B cell (primary cell): ENCODE measurements around the gene AMN1. TPM values are rescaled to one million over a fixed set of nuclear protein-coding genes. Genes with fewer than 3 reads are reported as not detected.
A peak's percentile ranks its signal among the peaks of the same experiment; 100 is the strongest.

Experiments
- ATAC-seq: fragments of 200-7000 bp; cut with Tn5 transposase; one replicate; pipeline ENCODE4 v1.10.0; 2021; ENCODE audit warnings: low read depth, mild to moderate bottlenecking, moderate number of reproducible peaks, moderate library complexity
- CTCF ChIA-PET: fragments of 350-600 bp; sonication (Branson Sonifier 250); formaldehyde crosslinking; loops from one replicate; lab custom pipeline; 2021; ENCODE audit warnings: antibody characterized with exemption, inconsistent platforms; lab: Charles Lee
- POLR2A ChIA-PET: fragments of 350-600 bp; sonication (Branson Sonifier 250); formaldehyde crosslinking; loops from one replicate; lab custom pipeline; 2021; ENCODE audit warnings: antibody characterized with exemption; lab: Charles Lee
- DNase-seq: peaks from one replicate; pipeline ENCODE4 v3.0.0; 2013
- H2AFZ ChIP-seq: 2 replicates; pipeline ENCODE4 v1.6.1; 2012; ENCODE audit warnings: mild to moderate bottlenecking, low read depth, low read length; ENCODE audit not compliant: insufficient read depth, poor library complexity, severe bottlenecking
- H3K27ac ChIP-seq, 2 donors: 1 replicate in 1 of 2; 2 replicates in 1 of 2; pipeline ENCODE4 v1.5.1; 2012 to 2013; ENCODE audit warnings: low read length in 2 of 2, mild to moderate bottlenecking in 2 of 2, moderate library complexity in 1 of 2
- H3K27me3 ChIP-seq, 4 experiments: fragments of 200-600 bp in 1 of 4; sonication (generic) in 1 of 4; replicated peaks in 1 of 4; 1 replicate in 2 of 4; 2 replicates in 2 of 4; pipeline versions ENCODE4 v1.6.1 to v1.7.0; 2013 to 2016; ENCODE audit warnings: low read length in 3 of 4, mild to moderate bottlenecking in 2 of 4, mixed read lengths in 1 of 4, moderate library complexity in 1 of 4; ENCODE audit not compliant: insufficient read depth in 4 of 4, control insufficient read depth in 3 of 4; ENCODE audit errors: control extremely low read depth in 1 of 4
- H3K36me3 ChIP-seq, 2 experiments: replicated peaks in 1 of 2; 1 replicate in 1 of 2; 2 replicates in 1 of 2; pipeline versions ENCODE4 v1.6.1 to v1.7.1; 2013; ENCODE audit warnings: low read length in 1 of 2; ENCODE audit not compliant: insufficient read depth in 2 of 2, control insufficient read depth in 1 of 2; ENCODE audit errors: control extremely low read depth in 1 of 2, extremely low read depth in 1 of 2
- H3K4me1 ChIP-seq, 2 donors: fragments of 200-600 bp in 1 of 2; sonication (generic) in 1 of 2; 1 replicate in 1 of 2; 2 replicates in 1 of 2; pipeline versions ENCODE4 v1.5.1 to v1.6.1; 2013 to 2017; ENCODE audit warnings: low read length in 2 of 2; ENCODE audit not compliant: control insufficient read depth in 2 of 2, insufficient read depth in 2 of 2
- H3K4me2 ChIP-seq: replicated peaks from 2 replicates; pipeline ENCODE3; 2012; ENCODE audit warnings: mild to moderate bottlenecking, low read depth, low read length; ENCODE audit not compliant: poor library complexity, severe bottlenecking
- H3K4me3 ChIP-seq, 5 experiments: fragments of 200-600 bp in 1 of 5; sonication (generic) in 1 of 5; 1 replicate in 3 of 5; 2 replicates in 2 of 5; pipeline versions ENCODE4 v1.5.1 to v1.7.0; 2011 to 2016; ENCODE audit warnings: low read length in 4 of 5, mild to moderate bottlenecking in 4 of 5, low read depth in 2 of 5, control low read depth in 1 of 5, moderate library complexity in 1 of 5; ENCODE audit not compliant: insufficient read depth in 1 of 5; ENCODE audit errors: control extremely low read depth in 1 of 5, extremely low read depth in 1 of 5
- H3K79me2 ChIP-seq: fragments of 200-600 bp; sonication (generic); one replicate; pipeline ENCODE4 v1.6.0; 2016; ENCODE audit warnings: low read length; ENCODE audit not compliant: control insufficient read depth, insufficient read depth
- H3K9ac ChIP-seq: fragments of 200-600 bp; sonication (generic); 2 replicates; pipeline ENCODE4 v1.6.1; 2017; ENCODE audit warnings: mild to moderate bottlenecking, low read length, moderate library complexity
- H3K9me3 ChIP-seq, 3 donors: one replicate each; pipeline versions ENCODE4 v1.6.1 to v1.7.1; 2013; ENCODE audit warnings: low read length in 2 of 3; ENCODE audit not compliant: control insufficient read depth in 2 of 3, insufficient read depth in 1 of 3; ENCODE audit errors: control extremely low read depth in 1 of 3
- H4K20me1 ChIP-seq: 2 replicates; pipeline ENCODE4 v1.6.0; 2012; ENCODE audit warnings: mild to moderate bottlenecking, low read length; ENCODE audit not compliant: insufficient read depth, control insufficient read depth, poor library complexity, severe bottlenecking
- H3K27ac Mint-ChIP-seq: one replicate; pipeline ENCODE4 v1.8.0; 2021; ENCODE audit warnings: mixed read lengths
- H3K27me3 Mint-ChIP-seq: one replicate; pipeline ENCODE4 v1.8.0; 2021; ENCODE audit warnings: mixed read lengths
- H3K4me1 Mint-ChIP-seq: one replicate; pipeline ENCODE4 v1.8.0; 2021; ENCODE audit warnings: mixed read lengths
- H3K4me3 Mint-ChIP-seq: one replicate; pipeline ENCODE4 v1.8.0; 2021; ENCODE audit warnings: mixed read lengths
- H3K9me3 Mint-ChIP-seq: one replicate; pipeline ENCODE4 v1.8.0; 2022; ENCODE audit warnings: mixed read lengths; ENCODE audit not compliant: insufficient read depth
- CTCF ChIP-seq: fragments of 200-600 bp; IDR thresholded peaks from one replicate; pipeline ENCODE4 v1.8.0; 2022; ENCODE audit warnings: antibody characterized with exemption, mild to moderate bottlenecking
- EZH2 ChIP-seq: IDR thresholded peaks from 2 replicates; pipeline ENCODE4 v1.6.1; 2012; ENCODE audit warnings: borderline replicate concordance, low read depth, mild to moderate bottlenecking, moderate library complexity, low read length; ENCODE audit not compliant: insufficient read depth, poor library complexity, severe bottlenecking
- WGBS: methylation state at CpG from one replicate; pipeline ENCODE4 v1.1.5; 2013; ENCODE audit warnings: missing lambda C conversion rate; ENCODE audit not compliant: insufficient coverage; 5-methylcytosine and 5-hydroxymethylcytosine counted together
- intact Hi-C: fragments of 100-400 bp; cut with micrococcal nuclease; formaldehyde crosslinking; loops from one replicate; pipeline ENCODE4 v1.10.0; 2022
- polyA plus RNA-seq: library from polyadenylated mRNA; depleted of rRNA; stranded (reverse); fragments of >200 nt; gene quantifications from 2 replicates; pipeline ENCODE4 v1.2.3, GENCODE V29; 2012
- total RNA-seq, 2 donors: library from RNA; stranded (reverse); fragments of 120-200 nt in 1 of 2; gene quantifications; 1 replicate in 1 of 2; 2 replicates in 1 of 2; pipeline versions ENCODE4 v1.2.3 to v1.2.4, GENCODE V29; 2013 to 2022

AMN1 gene
- total and polyA plus RNA-seq, 2 donors (not counting 1 experiment from before 2014, with no cell fraction given), result 32.6 to 32.7 TPM

- H3K36me3 ChIP-seq, result peaks cover 4 to 7% of the 10 kb centered on the region in 2 experiments
- WGBS, result no CpG with 5 or more reads among the region's 5 CpGs
- TF ChIP-seq CTCF (no peak), EZH2 (no peak)
- Mint-ChIP-seq H3K4me3 (no peak overlapping the region), H3K27ac (no peak overlapping the region), H3K4me1 (peaks cover 46% of the 10 kb centered on the region), H3K9me3 (peaks cover under 1% of the 10 kb centered on the region), H3K27me3 (no peaks in the 10 kb centered on the region)
- intact Hi-C loops, result no loop called here
- no peak overlapping the region for H3K4me2 ChIP-seq
- DNase-seq (no peak), ATAC-seq (no peak)
- CTCF ChIA-PET, result interaction anchor here (3.0 kb wide), 1 partner anchor 15 kb away, joined by 19 read pairs; the partner anchor contains the start of gene AMN1
- H3K79me2 ChIP-seq, result peaks cover 33% of the 10 kb centered on the region
- H4K20me1 ChIP-seq, result no peaks in the 10 kb centered on the region
- H3K4me1 ChIP-seq, result peaks cover 25 to 38% of the 10 kb centered on the region in 2 donors
- H3K9me3 ChIP-seq, result peaks cover 1 to 31% (median 14%) of the 10 kb centered on the region in 3 donors
- no peak overlapping the region for H3K4me3 ChIP-seq
- no peaks in the 10 kb centered on the region for H3K27me3 ChIP-seq
- no peak overlapping the region for H3K9ac ChIP-seq
- H3K27ac ChIP-seq, result no peak overlapping the region
- POLR2A ChIA-PET, result no interaction called here
- H2AFZ ChIP-seq, result no peak overlapping the region
These were observed 15.9 kb downstream of the AMN1 start for GRCh38 chr12:31712877-31713276.

GRCh38 chr12:31710021-31710818 lies 18.6 kb downstream of the AMN1 start:
- ChIA-PET POLR2A (interaction anchor here (0.5 kb wide), 1 partner anchor 206 kb away, joined by 4 read pairs; no protein-coding TSS in a partner anchor), CTCF (interaction anchor here (1.0 to 1.4 kb wide), 3 partner anchors 13 to 293 kb away, joined by 3 to 5 read pairs (median 4); no protein-coding TSS in a partner anchor)
- TF ChIP-seq CTCF (no peak), EZH2 (no peak)
- H3K4me2 ChIP-seq, result peak overlapping the region; percentile 20
- no peak overlapping the region for H3K9ac ChIP-seq
- Mint-ChIP-seq H3K27ac (peak overlapping the region; percentile 72), H3K27me3 (no peaks in the 10 kb centered on the region), H3K4me1 (peaks cover 31% of the 10 kb centered on the region), H3K4me3 (peak overlapping the region; percentile 13), H3K9me3 (peaks cover 2% of the 10 kb centered on the region)
- ATAC-seq, result no peak
- H4K20me1 ChIP-seq, result no peaks in the 10 kb centered on the region
- H3K79me2 ChIP-seq, result peaks cover 19% of the 10 kb centered on the region
- no peak overlapping the region for H2AFZ ChIP-seq
- H3K27me3 ChIP-seq, result no peaks in the 10 kb centered on the region
- peak overlapping the region in 1 of 2 donors; percentile 67 for H3K27ac ChIP-seq
- H3K4me3 ChIP-seq, result no peak overlapping the region
- H3K4me1 ChIP-seq, result peaks cover 15 to 18% of the 10 kb centered on the region in 2 donors
- WGBS, result no CpG with 5 or more reads among the region's 3 CpGs
- peaks cover 6 to 10% of the 10 kb centered on the region in 2 experiments for H3K36me3 ChIP-seq
- no peak for DNase-seq
- H3K9me3 ChIP-seq, result peaks cover 6 to 31% (median 11%) of the 10 kb centered on the region in 3 donors
- intact Hi-C loops, result no loop called here
